CD14-positive monocyte (primary cell): ENCODE measurements around the gene SPATA46. TPM values are rescaled to one million over a fixed set of nuclear protein-coding genes. Genes with fewer than 3 reads are reported as not detected.

Source experiments
- DNase-seq, 3 donors: peaks; one replicate each; pipeline ENCODE4 v3.0.0-alpha.2; 2011 to 2022
- H2AFZ ChIP-seq: 2 replicates; pipeline ENCODE4 v1.6.0; 2012; ENCODE audit warnings: mild to moderate bottlenecking, low read depth, low read length, inconsistent platforms; ENCODE audit not compliant: insufficient read depth, poor library complexity, severe bottlenecking
- H3K27ac ChIP-seq, 2 donors: 1 replicate in 1 of 2; 2 replicates in 1 of 2; pipeline ENCODE4 v1.5.1; 2012 to 2013; ENCODE audit warnings: low read length in 2 of 2, control low read depth in 1 of 2, inconsistent platforms in 1 of 2, low read depth in 1 of 2, mild to moderate bottlenecking in 1 of 2
- H3K27me3 ChIP-seq, 2 donors: one replicate each; pipeline versions ENCODE4 v1.6.0 to v1.6.1; 2011 to 2013; ENCODE audit warnings: low read length in 2 of 2; ENCODE audit not compliant: control insufficient read depth in 2 of 2, insufficient read depth in 2 of 2
- H3K36me3 ChIP-seq, 2 donors: replicated peaks in 1 of 2; 1 replicate in 1 of 2; 2 replicates in 1 of 2; pipeline versions ENCODE4 v1.5.1 to v1.6.1; 2012 to 2013; ENCODE audit warnings: low read length in 2 of 2, control low read depth in 1 of 2, inconsistent platforms in 1 of 2, mild to moderate bottlenecking in 1 of 2; ENCODE audit not compliant: insufficient read depth in 2 of 2, control insufficient read depth in 1 of 2
- H3K4me1 ChIP-seq, 2 donors: 1 replicate in 1 of 2; 2 replicates in 1 of 2; pipeline versions ENCODE4 v1.5.1 to v1.6.1; 2012 to 2013; ENCODE audit warnings: low read length in 2 of 2, control low read depth in 1 of 2, inconsistent platforms in 1 of 2, mild to moderate bottlenecking in 1 of 2, moderate library complexity in 1 of 2; ENCODE audit not compliant: insufficient read depth in 2 of 2, control insufficient read depth in 1 of 2
- H3K4me2 ChIP-seq: replicated peaks from 2 replicates; pipeline ENCODE3; 2012; ENCODE audit warnings: low read length, moderate library complexity, mild to moderate bottlenecking; ENCODE audit not compliant: poor library complexity, severe bottlenecking; ENCODE audit errors: extremely low read depth
- H3K4me3 ChIP-seq, 3 experiments: fragments of 200-600 bp in 1 of 3; sonication (generic) in 1 of 3; replicated peaks in 1 of 3; 1 replicate in 2 of 3; 2 replicates in 1 of 3; pipeline ENCODE4 v1.5.1; 2011 to 2013; ENCODE audit warnings: low read length in 3 of 3, mild to moderate bottlenecking in 3 of 3, control low read depth in 2 of 3, low read depth in 2 of 3, inconsistent platforms in 1 of 3, moderate library complexity in 1 of 3
- H3K79me2 ChIP-seq: 2 replicates; pipeline ENCODE4 v1.6.0; 2012; ENCODE audit warnings: mild to moderate bottlenecking, control low read depth, inconsistent platforms, low read length, moderate library complexity; ENCODE audit not compliant: insufficient read depth
- H3K9ac ChIP-seq: 2 replicates; pipeline ENCODE4 v1.6.0; 2017; ENCODE audit warnings: low read length, mild to moderate bottlenecking; ENCODE audit not compliant: insufficient read depth, poor library complexity, severe bottlenecking
- H3K9me3 ChIP-seq, 2 donors: replicated peaks in 1 of 2; 1 replicate in 1 of 2; 2 replicates in 1 of 2; pipeline versions ENCODE4 v1.5.1 to v1.6.1; 2012 to 2013; ENCODE audit warnings: low read length in 2 of 2, control low read depth in 1 of 2; ENCODE audit not compliant: control insufficient read depth in 1 of 2, insufficient read depth in 1 of 2
- H4K20me1 ChIP-seq: 2 replicates; pipeline ENCODE4 v1.6.0; 2012; ENCODE audit warnings: mild to moderate bottlenecking, low read length, control low read depth, moderate library complexity; ENCODE audit not compliant: insufficient read depth
- H3K27ac Mint-ChIP-seq, 7 donors: one replicate each; pipeline ENCODE4 v1.8.0; 2020; ENCODE audit warnings: mild to moderate bottlenecking in 7 of 7, mixed read lengths in 7 of 7, moderate library complexity in 6 of 7, inconsistent platforms in 2 of 7
- H3K27me3 Mint-ChIP-seq, 3 donors: one replicate each; pipeline ENCODE4 v1.8.0; 2021 to 2022; ENCODE audit warnings: low read depth in 3 of 3, mild to moderate bottlenecking in 3 of 3, mixed read lengths in 3 of 3, moderate library complexity in 3 of 3, inconsistent platforms in 1 of 3
- H3K36me3 Mint-ChIP-seq, 2 donors: one replicate each; pipeline ENCODE4 v1.8.0; 2020; ENCODE audit warnings: mixed read lengths in 2 of 2, inconsistent platforms in 1 of 2, mild to moderate bottlenecking in 1 of 2
- H3K4me1 Mint-ChIP-seq: one replicate; pipeline ENCODE4 v1.8.0; 2020; ENCODE audit warnings: mild to moderate bottlenecking, mixed read lengths
- H3K4me3 Mint-ChIP-seq, 2 donors: one replicate each; pipeline ENCODE4 v1.8.0; 2020; ENCODE audit warnings: mild to moderate bottlenecking in 2 of 2, mixed read lengths in 2 of 2, moderate library complexity in 1 of 2
- H3K9me3 Mint-ChIP-seq, 7 donors: one replicate each; pipeline ENCODE4 v1.8.0; 2020 to 2022; ENCODE audit warnings: mixed read lengths in 7 of 7, mild to moderate bottlenecking in 6 of 7, moderate library complexity in 6 of 7, inconsistent platforms in 2 of 7
- WGBS: methylation state at CpG from one replicate; pipeline ENCODE4 v1.1.5; 2013; ENCODE audit warnings: missing lambda C conversion rate; ENCODE audit not compliant: insufficient coverage; 5-methylcytosine and 5-hydroxymethylcytosine counted together
- intact Hi-C, 2 donors: fragments of 100-400 bp; cut with micrococcal nuclease; formaldehyde crosslinking; loops; one replicate each; pipeline versions ENCODE4 v1.15.0 to v1.15.1; 2023
- polyA plus RNA-seq, 3 donors: library from polyadenylated mRNA; depleted of rRNA in 1 of 3; unstranded in 2 of 3; stranded (reverse) in 1 of 3; fragments of 300-500 nt in 2 of 3; fragments of >200 nt in 1 of 3; fragmentation: Illumina TruSeq in 2 of 3; gene quantifications; 1 replicate in 2 of 3; 2 replicates in 1 of 3; pipeline ENCODE4 v1.2.3, GENCODE V29; 2012 to 2021
- TF ChIP-seq, protein P1 (sequence below): fragments of 200-600 bp; IDR thresholded peaks from one replicate; pipeline ENCODE4 v1.8.0; 2022; ENCODE audit warnings: antibody characterized with exemption, mild to moderate bottlenecking

Gene SPATA46
- polyA plus RNA-seq, 3 donors: not detected

GRCh38 chr1:162360237-162360873 is 16.3 kb downstream of the SPATA46 start:
- no peak for DNase-seq
- Mint-ChIP-seq H3K27me3 (peaks cover 0 to 5% (median 4%) of the 10 kb centered on the region in 3 donors), H3K4me3 (no peak overlapping the region), H3K4me1 (peaks cover 12% of the 10 kb centered on the region), H3K36me3 (peaks cover 0 to 12% of the 10 kb centered on the region in 2 donors), H3K9me3 (no peaks in the 10 kb centered on the region), H3K27ac (no peak overlapping the region)
- Histone ChIP-seq H3K79me2 (no peaks in the 10 kb centered on the region), H4K20me1 (no peaks in the 10 kb centered on the region), H2AFZ (no peak overlapping the region), H3K9me3 (no peaks in the 10 kb centered on the region), H3K4me2 (no peak overlapping the region), H3K27ac (no peak overlapping the region), H3K36me3 (no peaks in the 10 kb centered on the region), H3K4me3 (no peak overlapping the region), H3K27me3 (no peaks in the 10 kb centered on the region), H3K9ac (no peak overlapping the region), H3K4me1 (no peaks in the 10 kb centered on the region)
- TF ChIP-seq, protein P1, sequence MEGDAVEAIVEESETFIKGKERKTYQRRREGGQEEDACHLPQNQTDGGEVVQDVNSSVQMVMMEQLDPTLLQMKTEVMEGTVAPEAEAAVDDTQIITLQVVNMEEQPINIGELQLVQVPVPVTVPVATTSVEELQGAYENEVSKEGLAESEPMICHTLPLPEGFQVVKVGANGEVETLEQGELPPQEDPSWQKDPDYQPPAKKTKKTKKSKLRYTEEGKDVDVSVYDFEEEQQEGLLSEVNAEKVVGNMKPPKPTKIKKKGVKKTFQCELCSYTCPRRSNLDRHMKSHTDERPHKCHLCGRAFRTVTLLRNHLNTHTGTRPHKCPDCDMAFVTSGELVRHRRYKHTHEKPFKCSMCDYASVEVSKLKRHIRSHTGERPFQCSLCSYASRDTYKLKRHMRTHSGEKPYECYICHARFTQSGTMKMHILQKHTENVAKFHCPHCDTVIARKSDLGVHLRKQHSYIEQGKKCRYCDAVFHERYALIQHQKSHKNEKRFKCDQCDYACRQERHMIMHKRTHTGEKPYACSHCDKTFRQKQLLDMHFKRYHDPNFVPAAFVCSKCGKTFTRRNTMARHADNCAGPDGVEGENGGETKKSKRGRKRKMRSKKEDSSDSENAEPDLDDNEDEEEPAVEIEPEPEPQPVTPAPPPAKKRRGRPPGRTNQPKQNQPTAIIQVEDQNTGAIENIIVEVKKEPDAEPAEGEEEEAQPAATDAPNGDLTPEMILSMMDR: no peak
- WGBS: 96% methylated on average over 5 of the region's 10 CpGs
- intact Hi-C loops: no loop called here

DNA sequence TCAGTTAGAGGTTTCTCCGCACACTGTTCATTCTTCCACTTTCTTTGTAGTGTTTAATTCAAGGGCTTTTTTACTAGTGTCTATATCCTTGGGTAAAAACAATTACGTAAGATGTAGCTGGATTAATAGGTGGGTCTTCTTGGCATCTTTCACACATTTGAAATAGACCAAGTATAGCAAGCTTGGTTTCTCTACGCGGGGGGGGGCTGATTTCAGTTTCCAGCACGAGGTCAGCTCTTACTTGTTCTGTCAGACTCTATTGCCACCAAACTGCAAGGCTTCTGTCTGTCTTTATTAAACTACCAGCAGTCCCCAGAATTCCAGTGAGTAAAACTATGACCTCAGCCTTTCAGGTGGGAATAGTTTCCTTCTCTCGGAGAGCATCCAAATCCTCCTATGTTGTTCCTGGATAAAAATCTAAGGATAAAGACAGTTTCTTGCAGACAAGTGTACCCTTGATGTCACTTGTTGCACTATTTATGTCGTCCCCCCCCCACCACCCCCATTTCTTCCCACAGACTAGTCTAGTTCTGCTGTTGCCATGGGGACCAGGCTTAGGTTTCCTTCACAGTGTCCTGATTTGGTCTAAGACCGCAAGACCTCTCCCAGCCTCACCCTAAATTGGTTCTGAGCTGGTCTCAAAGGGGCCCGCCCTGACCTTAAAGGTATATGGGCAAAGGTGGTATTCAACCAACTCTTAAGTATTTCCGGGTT is 17.0 kb downstream of the SPATA46 start:
- no peak for DNase-seq
- H3K27ac Mint-ChIP-seq: no peak overlapping the region
- Histone ChIP-seq H3K27me3 (no peaks in the 10 kb centered on the region), H4K20me1 (no peaks in the 10 kb centered on the region), H3K9ac (no peak overlapping the region), H2AFZ (no peak overlapping the region), H3K4me3 (no peak overlapping the region), H3K4me2 (no peak overlapping the region), H3K4me1 (peaks cover 0 to under 1% of the 10 kb centered on the region in 2 donors), H3K9me3 (no peaks in the 10 kb centered on the region), H3K27ac (no peak overlapping the region), H3K36me3 (no peaks in the 10 kb centered on the region), H3K79me2 (no peaks in the 10 kb centered on the region)
- H3K4me3 Mint-ChIP-seq: no peak overlapping the region
- H3K9me3 Mint-ChIP-seq: no peaks in the 10 kb centered on the region
- TF ChIP-seq, protein P1: no peak
- intact Hi-C loops: no loop called here
- WGBS: 96% methylated on average over 4 of the region's 10 CpGs
- H3K36me3 Mint-ChIP-seq: peaks cover 0 to 12% of the 10 kb centered on the region in 2 donors
- peaks cover 13% of the 10 kb centered on the region for H3K4me1 Mint-ChIP-seq
- H3K27me3 Mint-ChIP-seq: peaks cover 0 to 5% (median 2%) of the 10 kb centered on the region in 3 donors
